OCI-LY7 (cell line): ENCODE measurements around the gene ZNF407. TPM values are rescaled to one million over a fixed set of nuclear protein-coding genes. Genes with fewer than 3 reads are reported as not detected.

ENCODE experiments used
- BruUV-seq: library from RNA; stranded (reverse); fragments of 400-500 nt; replicated peaks from 2 replicates; lab custom pipeline; 2021; lab: Mats Ljungman, UMichigan
- CTCF ChIA-PET: fragments of 300-600 bp; sonication (Branson Sonifier 250); formaldehyde crosslinking; loops from one replicate; lab custom pipeline; 2022; ENCODE audit warnings: antibody characterized with exemption; ENCODE audit not compliant: unreplicated experiment; lab: Charles Lee
- POLR2A ChIA-PET: fragments of 300-600 bp; sonication (Branson Sonifier 250); formaldehyde crosslinking; loops from one replicate; lab custom pipeline; 2022; ENCODE audit warnings: antibody characterized with exemption; lab: Charles Lee
- DNase-seq: peaks from one replicate; pipeline ENCODE4 v3.0.0-alpha.2; 2015; ENCODE audit warnings: low spot score
- H2AFZ ChIP-seq: fragments of 200-600 bp; sonication (generic), shearing (Covaris generic); 2 replicates; pipeline ENCODE4 v1.6.1; 2014; ENCODE audit warnings: mild to moderate bottlenecking, antibody characterized with exemption, low read length, moderate library complexity
- H3K27ac ChIP-seq: fragments of 200-600 bp; sonication (generic); 2 replicates; pipeline ENCODE4 v1.5.1; 2014; ENCODE audit warnings: mixed run types, low read depth, mild to moderate bottlenecking, moderate library complexity, low read length, inconsistent platforms; ENCODE audit not compliant: poor library complexity, severe bottlenecking
- H3K36me3 ChIP-seq: fragments of 200-600 bp; sonication (generic); 2 replicates; pipeline ENCODE4 v1.6.1; 2014; ENCODE audit warnings: mild to moderate bottlenecking, antibody characterized with exemption, low read length, moderate library complexity, mixed read lengths; ENCODE audit not compliant: insufficient read depth
- H3K4me1 ChIP-seq: fragments of 200-600 bp; sonication (generic); 2 replicates; pipeline ENCODE4 v1.5.1; 2014; ENCODE audit warnings: mild to moderate bottlenecking, low read length; ENCODE audit not compliant: insufficient read depth, poor library complexity, severe bottlenecking
- H3K4me2 ChIP-seq: fragments of 200-600 bp; sonication (generic); 2 replicates; pipeline ENCODE4 v1.6.1; 2014; ENCODE audit warnings: mild to moderate bottlenecking, low read length
- H3K4me3 ChIP-seq: fragments of 200-600 bp; sonication (generic); 2 replicates; pipeline ENCODE4 v1.5.1; 2014; ENCODE audit warnings: mild to moderate bottlenecking, low read depth, low read length; ENCODE audit not compliant: poor library complexity, severe bottlenecking
- H3K79me2 ChIP-seq: fragments of 200-600 bp; sonication (generic); 2 replicates; pipeline ENCODE4 v1.6.1; 2016; ENCODE audit warnings: low read depth, mild to moderate bottlenecking, low read length, moderate library complexity, mixed read lengths; ENCODE audit not compliant: insufficient read depth
- H3K9me2 ChIP-seq: fragments of 200-600 bp; sonication (generic); 2 replicates; pipeline ENCODE4 v1.6.1; 2016; ENCODE audit warnings: mild to moderate bottlenecking, low read length, mixed read lengths; ENCODE audit not compliant: insufficient read depth
- H3K9me3 ChIP-seq: fragments of 200-600 bp; sonication (generic); 2 replicates; pipeline ENCODE4 v1.6.1; 2014; ENCODE audit warnings: mild to moderate bottlenecking, mixed run types, low read length, mixed read lengths
- H4K20me1 ChIP-seq: fragments of 200-600 bp; sonication (generic); 2 replicates; pipeline ENCODE4 v1.6.1; 2014; ENCODE audit warnings: mild to moderate bottlenecking, antibody characterized with exemption, low read length, moderate library complexity, mixed read lengths; ENCODE audit not compliant: insufficient read depth
- EZH2phosphoT487 ChIP-seq: fragments of 200-600 bp; sonication (generic); IDR thresholded peaks from 2 replicates; pipeline ENCODE4 v1.6.1; 2018; ENCODE audit warnings: low read depth, borderline replicate concordance, mild to moderate bottlenecking, mixed run types, antibody characterized with exemption, low read length, moderate library complexity, mixed read lengths
- intact Hi-C: fragments of 100-400 bp; cut with micrococcal nuclease; formaldehyde crosslinking; loops from one replicate; pipeline ENCODE4 v1.10.0; 2022; ENCODE audit not compliant: unreplicated experiment
- total RNA-seq, 2 experiments: library from RNA; depleted of rRNA in 1 of 2; stranded (reverse); fragments of >200 nt in 1 of 2; shearing (Covaris generic) in 1 of 2; gene quantifications; 2 replicates each; pipeline ENCODE4 v1.2.3, GENCODE V29; 2014 to 2022
- TF ChIP-seq, protein P1 (sequence below): fragments of 200-600 bp; sonication (generic); conservative IDR thresholded peaks from 2 replicates; pipeline ENCODE4 v1.5.1; 2014; ENCODE audit warnings: mild to moderate bottlenecking, antibody characterized with exemption, low read length, moderate library complexity, mixed read lengths

Gene ZNF407
- total RNA-seq, 2 experiments from 2014 or later: 8.9 to 11.9 TPM

DNA sequence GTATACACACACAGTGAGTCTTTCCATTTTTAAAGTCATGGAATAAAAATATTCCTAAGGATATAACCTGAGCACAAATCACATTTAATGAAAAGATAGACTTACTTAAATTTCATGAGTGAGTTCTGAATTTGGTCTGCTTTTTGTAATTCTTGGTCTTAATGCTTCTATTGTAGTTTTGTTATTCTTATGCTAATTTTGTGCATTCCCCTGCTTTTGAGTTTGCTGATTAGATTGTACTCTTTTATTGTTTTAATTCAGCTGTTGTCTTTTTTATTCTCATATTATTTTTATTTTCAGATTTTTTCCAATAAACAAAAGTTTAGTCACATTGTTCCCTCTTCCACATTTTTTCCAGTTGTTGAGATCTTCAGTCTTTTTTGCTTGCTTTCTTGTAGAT is 202.4 kb downstream of the ZNF407 start:
- POLR2A ChIA-PET: no interaction called here
- peaks cover 45% of the 10 kb centered on the region for H3K4me1 ChIP-seq
- H3K9me2 ChIP-seq: no peaks in the 10 kb centered on the region
- BruUV-seq: no TSS peak
- no peaks in the 10 kb centered on the region for H3K36me3 ChIP-seq
- DNase-seq: no peak
- H4K20me1 ChIP-seq: no peaks in the 10 kb centered on the region
- TF ChIP-seq, protein P1, sequence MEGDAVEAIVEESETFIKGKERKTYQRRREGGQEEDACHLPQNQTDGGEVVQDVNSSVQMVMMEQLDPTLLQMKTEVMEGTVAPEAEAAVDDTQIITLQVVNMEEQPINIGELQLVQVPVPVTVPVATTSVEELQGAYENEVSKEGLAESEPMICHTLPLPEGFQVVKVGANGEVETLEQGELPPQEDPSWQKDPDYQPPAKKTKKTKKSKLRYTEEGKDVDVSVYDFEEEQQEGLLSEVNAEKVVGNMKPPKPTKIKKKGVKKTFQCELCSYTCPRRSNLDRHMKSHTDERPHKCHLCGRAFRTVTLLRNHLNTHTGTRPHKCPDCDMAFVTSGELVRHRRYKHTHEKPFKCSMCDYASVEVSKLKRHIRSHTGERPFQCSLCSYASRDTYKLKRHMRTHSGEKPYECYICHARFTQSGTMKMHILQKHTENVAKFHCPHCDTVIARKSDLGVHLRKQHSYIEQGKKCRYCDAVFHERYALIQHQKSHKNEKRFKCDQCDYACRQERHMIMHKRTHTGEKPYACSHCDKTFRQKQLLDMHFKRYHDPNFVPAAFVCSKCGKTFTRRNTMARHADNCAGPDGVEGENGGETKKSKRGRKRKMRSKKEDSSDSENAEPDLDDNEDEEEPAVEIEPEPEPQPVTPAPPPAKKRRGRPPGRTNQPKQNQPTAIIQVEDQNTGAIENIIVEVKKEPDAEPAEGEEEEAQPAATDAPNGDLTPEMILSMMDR: no peak
- no peak overlapping the region for H3K27ac ChIP-seq
- CTCF ChIA-PET: no interaction called here
- H3K79me2 ChIP-seq: no peaks in the 10 kb centered on the region
- intact Hi-C loops: no loop called here
- H3K4me3 ChIP-seq: no peak overlapping the region
- no peak overlapping the region for H2AFZ ChIP-seq
- H3K4me2 ChIP-seq: no peak overlapping the region
- H3K9me3 ChIP-seq: no peaks in the 10 kb centered on the region

DNA sequence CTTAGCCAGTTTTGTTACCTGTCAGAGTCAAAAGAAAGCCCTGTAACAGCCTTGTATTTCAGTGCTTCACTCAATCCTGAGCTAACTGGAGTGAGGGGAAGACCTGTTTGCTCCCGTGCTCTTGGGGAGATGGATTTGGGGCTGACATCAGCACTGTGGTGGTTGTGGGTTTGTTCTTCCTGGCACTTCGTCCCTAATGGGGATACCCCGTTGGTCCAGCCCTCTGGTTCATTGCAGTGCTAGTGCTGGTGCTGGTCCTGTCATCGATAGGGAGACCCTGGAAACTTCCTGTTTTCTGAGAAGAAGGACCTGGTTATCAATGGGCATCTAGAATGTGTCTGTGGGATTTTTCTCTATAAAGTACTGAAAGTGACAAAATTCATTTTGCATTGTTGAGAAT is 205.4 kb downstream of the ZNF407 start:
- H3K79me2 ChIP-seq: no peaks in the 10 kb centered on the region
- no peak for DNase-seq
- H3K4me1 ChIP-seq: peaks cover 41% of the 10 kb centered on the region
- no TSS peak for BruUV-seq
- intact Hi-C loops: no loop called here
- no peak for TF ChIP-seq EZH2phosphoT487
- TF ChIP-seq, protein P1: no peak
- H3K36me3 ChIP-seq: no peaks in the 10 kb centered on the region
- H2AFZ ChIP-seq: no peak overlapping the region
- no peaks in the 10 kb centered on the region for H3K9me2 ChIP-seq
- no peak overlapping the region for H3K4me2 ChIP-seq
- POLR2A ChIA-PET: no interaction called here
- H3K27ac ChIP-seq: no peak overlapping the region
- no peaks in the 10 kb centered on the region for H4K20me1 ChIP-seq
- H3K4me3 ChIP-seq: no peak overlapping the region
- no peaks in the 10 kb centered on the region for H3K9me3 ChIP-seq
- CTCF ChIA-PET: no interaction called here

DNA sequence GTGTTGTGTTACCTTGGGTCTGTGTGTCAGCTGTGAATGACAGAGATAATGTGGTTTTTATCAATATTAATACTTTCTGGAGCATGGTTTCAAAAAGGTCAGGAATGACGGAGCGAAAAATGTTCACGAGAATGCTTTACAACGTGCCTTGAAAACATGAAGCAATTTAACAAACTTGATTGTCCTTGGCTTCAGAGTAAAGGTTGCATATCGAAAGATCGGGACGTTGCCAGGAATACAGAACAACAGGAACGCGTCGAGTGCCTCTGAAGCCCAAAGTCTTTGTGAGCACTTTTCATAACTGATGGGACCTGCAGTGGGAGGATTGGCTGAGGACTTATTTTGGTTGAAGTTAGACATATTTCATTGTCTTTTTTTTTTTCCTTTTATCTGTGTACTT is 206.1 kb downstream of the ZNF407 start:
- Histone ChIP-seq H3K9me2 (no peaks in the 10 kb centered on the region), H3K79me2 (no peaks in the 10 kb centered on the region), H4K20me1 (no peaks in the 10 kb centered on the region), H3K4me3 (no peak overlapping the region), H3K36me3 (no peaks in the 10 kb centered on the region), H2AFZ (no peak overlapping the region), H3K4me2 (no peak overlapping the region), H3K4me1 (peaks cover 35% of the 10 kb centered on the region), H3K27ac (no peak overlapping the region), H3K9me3 (no peaks in the 10 kb centered on the region)
- ChIA-PET CTCF (no interaction called here), POLR2A (no interaction called here)
- TF ChIP-seq, protein P1: no peak
- TF ChIP-seq EZH2phosphoT487: no peak
- no TSS peak for BruUV-seq
- DNase-seq: no peak
- intact Hi-C loops: no loop called here
